Measurements from ENCODE around the gene QPRT. TPM values are rescaled to one million over a fixed set of nuclear protein-coding genes. Genes with fewer than 3 reads are reported as not detected.
"Not testable (repeated sequence)": the region's sequence is repeated elsewhere in the genome, so short reads cannot be mapped to it uniquely, and the experiment has no call there.

Gene QPRT
- total RNA-seq, 2 donors from 2014 or later = 3.2 to 4.3 TPM

DNA sequence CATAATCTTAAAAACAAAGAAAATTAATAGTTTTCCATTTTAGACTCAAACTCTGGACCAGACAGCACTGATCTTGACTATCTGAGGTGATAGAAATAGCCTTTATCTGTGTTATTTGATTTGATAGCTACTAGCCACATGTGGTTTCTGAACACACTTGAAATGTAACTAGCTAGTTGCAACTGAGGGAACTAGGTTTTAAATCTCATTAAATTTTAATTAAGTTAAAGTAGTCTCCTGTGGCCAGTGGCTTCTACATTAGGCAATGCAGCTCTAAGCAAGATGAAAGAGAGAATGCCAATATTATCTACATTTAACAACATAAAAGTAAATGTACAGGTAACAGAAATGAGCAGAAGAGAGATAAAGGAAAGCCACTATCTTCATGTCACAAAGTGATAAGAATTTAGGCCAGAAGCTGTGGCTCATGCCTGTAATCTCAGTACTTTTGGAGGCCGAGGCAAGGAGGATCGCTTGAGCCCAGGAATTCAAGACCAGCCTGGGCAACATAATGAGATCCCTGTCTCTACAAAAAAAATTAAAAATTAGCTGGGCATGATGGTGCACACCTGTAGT is 27.1 kb upstream of the QPRT start:
- no peak overlapping the region for H3K4me3 Mint-ChIP-seq
- H3K27ac Mint-ChIP-seq = no peak overlapping the region
- ATAC-seq (replicated peaks) = no peak
- H3K9me3 Mint-ChIP-seq = no peaks in the 10 kb centered on the region
- no peaks in the 10 kb centered on the region for H3K36me3 Mint-ChIP-seq (ENCODE audit: low read depth)
- H3K27me3 Mint-ChIP-seq = no peaks in the 10 kb centered on the region
- peaks cover 15% of the 10 kb centered on the region for H3K4me1 Mint-ChIP-seq

DNA sequence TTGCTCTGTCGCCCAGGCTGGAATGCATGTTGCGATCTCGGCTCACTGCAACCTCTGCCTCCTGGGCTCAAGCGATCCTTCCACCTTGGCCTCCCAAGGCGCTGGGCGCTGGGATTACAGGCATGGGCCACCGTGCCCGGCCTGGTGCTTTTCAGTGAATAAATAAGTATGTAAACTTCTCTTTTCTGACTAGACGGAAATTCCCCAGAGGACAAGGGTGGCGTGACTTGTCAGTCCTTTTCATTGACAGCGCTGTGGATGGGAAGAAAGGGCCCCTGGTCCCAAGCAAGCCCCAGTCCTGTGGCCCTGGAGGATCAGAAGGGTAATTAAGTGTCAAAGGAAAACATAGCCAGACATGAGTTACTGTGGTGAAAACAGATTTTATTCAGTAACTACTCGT is 25.5 kb upstream of the QPRT start:
- Mint-ChIP-seq H3K4me1 (peaks cover 16% of the 10 kb centered on the region), H3K27me3 (no peaks in the 10 kb centered on the region), H3K27ac (no peak overlapping the region), H3K4me3 (no peak overlapping the region), H3K9me3 (no peaks in the 10 kb centered on the region), H3K36me3 (ENCODE audit: low read depth) (no peaks in the 10 kb centered on the region)
- no peak for ATAC-seq (replicated peaks)

DNA sequence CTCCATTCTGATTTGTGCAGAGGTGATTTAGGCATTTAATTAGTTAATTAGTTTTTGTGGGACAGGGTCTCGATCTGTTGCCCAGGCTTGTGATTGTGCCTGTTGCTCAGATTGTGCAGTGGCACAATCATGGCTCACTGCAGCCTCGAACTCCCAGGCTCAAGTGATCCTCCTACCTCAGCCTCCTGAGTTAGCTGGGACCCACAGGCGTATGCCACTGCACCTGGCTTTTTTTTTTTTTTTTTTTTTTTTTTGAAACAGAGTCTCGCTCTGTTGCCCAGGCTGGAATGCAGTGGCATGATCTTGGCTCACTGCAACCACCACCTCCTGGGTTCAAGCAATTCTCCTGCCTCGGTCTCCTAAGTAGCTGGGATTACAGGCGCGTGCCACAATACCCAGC is 25.1 kb upstream of the QPRT start:
- ATAC-seq (replicated peaks); H3K27ac Mint-ChIP-seq; H3K9me3 Mint-ChIP-seq: not testable (repeated sequence)

DNA sequence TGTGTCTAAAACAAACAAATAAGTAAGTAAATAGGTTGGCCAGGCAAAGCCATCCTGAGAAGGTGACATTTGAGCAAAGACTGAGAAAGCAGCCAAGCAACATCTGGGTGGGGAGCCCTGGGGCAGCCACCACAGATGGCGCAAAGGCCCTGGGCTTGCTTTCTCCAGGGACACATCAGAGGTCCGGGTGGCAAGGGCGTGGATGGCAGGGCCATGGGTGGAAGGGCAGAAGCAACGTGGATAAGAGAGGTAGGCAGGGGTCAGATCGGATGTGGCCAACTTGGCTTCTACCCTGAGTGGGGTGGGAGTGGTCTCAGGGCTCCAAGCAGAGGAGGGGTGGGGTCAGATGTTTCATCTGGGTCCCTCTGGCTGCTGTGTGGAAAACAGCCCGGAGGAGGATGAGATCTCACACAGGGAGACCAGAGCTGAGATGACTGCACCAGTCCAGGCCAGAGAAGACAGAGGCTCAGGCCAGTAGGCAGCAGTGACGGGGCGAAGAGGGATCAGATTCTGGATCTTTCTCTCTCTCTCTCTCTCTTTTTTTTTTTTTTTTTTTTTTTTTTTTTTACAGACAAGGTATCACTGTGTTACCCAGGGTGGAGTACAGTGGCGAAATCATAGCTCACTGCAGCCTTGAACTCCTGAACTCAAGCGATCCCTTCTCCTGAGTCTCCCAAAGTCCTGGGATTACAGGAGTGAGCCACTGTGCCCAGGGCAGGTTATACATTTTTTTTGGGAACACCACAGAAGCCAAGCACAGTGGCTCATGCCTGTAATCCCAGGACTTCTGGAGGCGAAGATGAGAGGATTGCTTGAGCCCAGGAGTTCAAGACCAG is 22.1 kb upstream of the QPRT start:
- Mint-ChIP-seq H3K9me3 (no peaks in the 10 kb centered on the region), H3K36me3 (ENCODE audit: low read depth) (no peaks in the 10 kb centered on the region), H3K27me3 (no peaks in the 10 kb centered on the region), H3K4me1 (peaks cover 10% of the 10 kb centered on the region), H3K4me3 (no peak overlapping the region), H3K27ac (no peak overlapping the region)
- ATAC-seq (replicated peaks) = no peak

More for the DNA sequence above, 25.1 kb upstream of the QPRT start:
- not testable (repeated sequence) for H3K4me3 Mint-ChIP-seq; H3K36me3 Mint-ChIP-seq (ENCODE audit: low read depth); H3K27me3 Mint-ChIP-seq
- H3K4me1 Mint-ChIP-seq = peaks cover 16% of the 10 kb centered on the region

DNA sequence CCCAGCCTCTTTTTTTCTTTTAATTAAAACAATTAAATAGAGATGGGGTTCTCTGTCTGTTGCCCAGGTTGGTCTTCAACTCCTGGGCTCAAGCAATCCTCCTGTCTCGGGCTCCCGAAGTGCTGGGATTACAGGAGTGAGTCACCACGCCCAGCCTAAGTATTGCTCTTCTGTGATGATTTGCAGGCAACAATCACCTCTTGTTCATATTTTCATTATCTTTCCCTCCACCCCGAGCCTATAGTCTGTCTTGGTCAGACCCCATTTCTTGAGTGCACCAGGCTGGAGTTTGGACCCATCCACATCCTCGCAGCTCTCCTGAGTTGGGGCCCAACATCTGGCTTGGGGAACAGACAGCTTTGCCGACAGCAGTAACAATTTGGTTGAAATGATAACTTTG is 20.3 kb upstream of the QPRT start:
- ATAC-seq (replicated peaks) = no peak
- H3K9me3 Mint-ChIP-seq = no peaks in the 10 kb centered on the region
- peaks cover 10% of the 10 kb centered on the region for H3K4me1 Mint-ChIP-seq
- H3K4me3 Mint-ChIP-seq = no peak overlapping the region
- no peak overlapping the region for H3K27ac Mint-ChIP-seq
- H3K36me3 Mint-ChIP-seq (ENCODE audit: low read depth) = peaks cover 9% of the 10 kb centered on the region
- H3K27me3 Mint-ChIP-seq = no peaks in the 10 kb centered on the region

DNA sequence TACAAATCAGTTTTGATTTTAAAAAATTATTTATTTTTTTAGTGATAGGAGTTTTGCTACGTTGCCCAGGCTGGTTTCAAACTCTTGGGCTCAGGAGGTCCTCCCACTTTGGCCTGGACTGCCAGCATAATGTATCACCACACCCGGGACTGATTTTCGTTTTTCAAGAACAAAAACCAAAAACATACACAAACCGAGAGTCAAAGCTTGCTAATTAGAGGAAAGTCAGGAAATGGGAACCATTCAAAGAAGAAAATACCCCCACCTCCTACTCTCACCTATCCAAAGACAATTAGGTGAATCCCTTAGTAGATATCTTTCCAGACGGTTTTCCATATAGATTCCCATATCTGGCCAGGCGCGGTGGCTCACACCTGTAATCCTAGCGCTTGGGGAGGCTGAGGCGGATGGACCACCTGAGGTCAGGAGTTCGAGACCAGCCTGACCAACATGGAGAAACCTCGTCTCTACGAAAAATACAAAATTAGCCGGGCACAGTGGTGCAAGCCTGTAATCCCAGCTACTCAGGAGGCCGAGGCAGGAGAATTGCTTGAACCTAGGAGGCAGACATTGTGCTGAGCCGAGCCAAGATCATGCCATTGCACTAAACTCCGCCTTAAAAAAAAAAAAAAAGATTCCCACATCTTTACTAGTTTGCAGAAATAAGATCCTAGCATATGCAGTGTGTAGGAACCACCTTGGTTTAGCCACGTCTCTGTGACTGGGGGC is 16.8 kb upstream of the QPRT start:
- Mint-ChIP-seq H3K9me3 (no peaks in the 10 kb centered on the region), H3K4me3 (peak overlapping the region; percentile 100), H3K36me3 (ENCODE audit: low read depth) (peaks cover 44% of the 10 kb centered on the region), H3K27ac (peak overlapping the region; percentile 98), H3K27me3 (no peaks in the 10 kb centered on the region), H3K4me1 (peaks cover 22% of the 10 kb centered on the region)
- peak; percentile 21 for ATAC-seq (replicated peaks)

DNA sequence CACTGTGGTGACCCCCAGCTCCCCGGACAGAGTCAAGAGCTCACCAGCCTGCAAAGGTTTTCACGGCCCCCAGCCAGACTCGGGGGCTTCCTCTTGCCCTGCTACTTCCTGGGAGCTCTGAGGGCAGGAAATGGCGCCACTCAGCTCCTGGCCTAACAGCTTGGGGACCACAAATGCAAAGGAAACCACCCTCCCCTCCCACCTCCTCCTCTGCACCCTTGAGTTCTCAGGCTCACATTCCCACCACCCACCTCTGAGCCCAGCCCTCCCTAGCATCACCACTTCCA is 16.3 kb upstream of the QPRT start:
- Mint-ChIP-seq H3K4me1 (peaks cover 25% of the 10 kb centered on the region), H3K4me3 (peak overlapping the region; percentile 100), H3K27ac (peak overlapping the region; percentile 98), H3K36me3 (ENCODE audit: low read depth) (peaks cover 49% of the 10 kb centered on the region), H3K9me3 (no peaks in the 10 kb centered on the region), H3K27me3 (no peaks in the 10 kb centered on the region)
- peak; percentile 30 for ATAC-seq (replicated peaks)

DNA sequence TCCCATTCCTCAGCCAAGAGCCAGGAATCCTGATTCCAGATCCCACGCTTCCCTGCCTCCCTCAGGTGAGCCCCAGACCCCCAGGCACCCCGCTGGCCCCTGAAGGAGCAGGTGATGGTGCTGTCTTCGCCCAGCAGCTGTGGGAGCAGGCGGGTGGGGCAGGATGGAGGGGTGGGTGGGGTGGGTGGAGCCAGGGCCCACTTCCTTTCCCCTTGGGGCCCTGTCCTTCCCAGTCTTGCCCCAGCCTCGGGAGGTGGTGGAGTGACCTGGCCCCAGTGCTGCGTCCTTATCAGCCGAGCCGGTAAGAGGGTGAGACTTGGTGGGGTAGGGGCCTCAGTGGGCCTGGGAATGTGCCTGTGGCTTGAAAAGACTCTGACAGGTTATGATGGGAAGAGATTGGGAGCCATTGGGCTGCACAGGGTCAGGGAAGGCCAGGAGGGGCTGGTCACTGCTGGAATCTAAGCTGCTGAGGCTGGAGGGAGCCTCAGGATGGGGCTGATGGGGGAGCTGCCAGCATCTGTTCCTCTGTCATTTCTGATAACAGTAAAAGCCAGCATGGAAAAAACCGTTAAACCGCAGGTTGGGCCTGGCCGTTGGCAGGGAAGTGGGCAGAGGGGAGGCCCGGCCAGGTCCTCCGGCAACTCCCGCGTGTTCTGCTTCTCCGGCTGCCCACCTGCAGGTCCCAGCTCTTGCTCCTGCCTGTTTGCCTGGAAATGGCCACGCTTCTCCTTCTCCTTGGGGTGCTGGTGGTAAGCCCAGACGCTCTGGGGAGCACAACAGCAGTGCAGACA is 15.8 kb upstream of the QPRT start, which contains the start of gene SPN:
Gene SPN (plus strand): TSS at position 232 of the 791 bp plus-strand sequence. CDS start 482 bp downstream, at position 714.
- no peaks in the 10 kb centered on the region for H3K27me3 Mint-ChIP-seq
- ATAC-seq (replicated peaks) = peak; percentile 61
- peak within 1 kb of the TSS; percentile 100 for H3K4me3 Mint-ChIP-seq
- no peaks in the 10 kb centered on the region for H3K9me3 Mint-ChIP-seq
- H3K4me1 Mint-ChIP-seq = peaks cover 28% of the 10 kb centered on the region
- H3K27ac Mint-ChIP-seq = peak within 1 kb of the TSS; percentile 98
- H3K36me3 Mint-ChIP-seq (ENCODE audit: low read depth) = peaks cover 51% of the 10 kb centered on the region

DNA sequence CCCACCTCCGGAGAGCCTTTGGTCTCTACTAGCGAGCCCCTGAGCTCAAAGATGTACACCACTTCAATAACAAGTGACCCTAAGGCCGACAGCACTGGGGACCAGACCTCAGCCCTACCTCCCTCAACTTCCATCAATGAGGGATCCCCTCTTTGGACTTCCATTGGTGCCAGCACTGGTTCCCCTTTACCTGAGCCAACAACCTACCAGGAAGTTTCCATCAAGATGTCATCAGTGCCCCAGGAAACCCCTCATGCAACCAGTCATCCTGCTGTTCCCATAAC is 15.2 kb upstream of the QPRT start:
- ATAC-seq (replicated peaks) = peak; percentile 32
- H3K27me3 Mint-ChIP-seq = no peaks in the 10 kb centered on the region
- H3K27ac Mint-ChIP-seq = peak overlapping the region; percentile 98
- no peaks in the 10 kb centered on the region for H3K9me3 Mint-ChIP-seq
- peaks cover 28% of the 10 kb centered on the region for H3K4me1 Mint-ChIP-seq
- peaks cover 56% of the 10 kb centered on the region for H3K36me3 Mint-ChIP-seq (ENCODE audit: low read depth)
- peak overlapping the region; percentile 100 for H3K4me3 Mint-ChIP-seq

DNA sequence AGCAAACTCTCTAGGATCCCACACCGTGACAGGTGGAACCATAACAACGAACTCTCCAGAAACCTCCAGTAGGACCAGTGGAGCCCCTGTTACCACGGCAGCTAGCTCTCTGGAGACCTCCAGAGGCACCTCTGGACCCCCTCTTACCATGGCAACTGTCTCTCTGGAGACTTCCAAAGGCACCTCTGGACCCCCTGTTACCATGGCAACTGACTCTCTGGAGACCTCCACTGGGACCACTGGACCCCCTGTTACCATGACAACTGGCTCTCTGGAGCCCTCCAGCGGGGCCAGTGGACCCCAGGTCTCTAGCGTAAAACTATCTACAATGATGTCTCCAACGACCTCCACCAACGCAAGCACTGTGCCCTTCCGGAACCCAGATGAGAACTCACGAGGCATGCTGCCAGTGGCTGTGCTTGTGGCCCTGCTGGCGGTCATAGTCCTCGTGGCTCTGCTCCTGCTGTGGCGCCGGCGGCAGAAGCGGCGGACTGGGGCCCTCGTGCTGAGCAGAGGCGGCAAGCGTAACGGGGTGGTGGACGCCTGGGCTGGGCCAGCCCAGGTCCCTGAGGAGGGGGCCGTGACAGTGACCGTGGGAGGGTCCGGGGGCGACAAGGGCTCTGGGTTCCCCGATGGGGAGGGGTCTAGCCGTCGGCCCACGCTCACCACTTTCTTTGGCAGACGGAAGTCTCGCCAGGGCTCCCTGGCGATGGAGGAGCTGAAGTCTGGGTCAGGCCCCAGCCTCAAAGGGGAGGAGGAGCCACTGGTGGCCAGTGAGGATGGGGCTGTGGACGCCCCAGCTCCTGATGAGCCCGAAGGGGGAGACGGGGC is 14.7 kb upstream of the QPRT start:
- Mint-ChIP-seq H3K27me3 (no peaks in the 10 kb centered on the region), H3K27ac (peak overlapping the region; percentile 98), H3K4me3 (peak overlapping the region; percentile 100), H3K4me1 (peaks cover 28% of the 10 kb centered on the region), H3K36me3 (ENCODE audit: low read depth) (peaks cover 59% of the 10 kb centered on the region), H3K9me3 (no peaks in the 10 kb centered on the region)
- peak; percentile 33 for ATAC-seq (replicated peaks)

DNA sequence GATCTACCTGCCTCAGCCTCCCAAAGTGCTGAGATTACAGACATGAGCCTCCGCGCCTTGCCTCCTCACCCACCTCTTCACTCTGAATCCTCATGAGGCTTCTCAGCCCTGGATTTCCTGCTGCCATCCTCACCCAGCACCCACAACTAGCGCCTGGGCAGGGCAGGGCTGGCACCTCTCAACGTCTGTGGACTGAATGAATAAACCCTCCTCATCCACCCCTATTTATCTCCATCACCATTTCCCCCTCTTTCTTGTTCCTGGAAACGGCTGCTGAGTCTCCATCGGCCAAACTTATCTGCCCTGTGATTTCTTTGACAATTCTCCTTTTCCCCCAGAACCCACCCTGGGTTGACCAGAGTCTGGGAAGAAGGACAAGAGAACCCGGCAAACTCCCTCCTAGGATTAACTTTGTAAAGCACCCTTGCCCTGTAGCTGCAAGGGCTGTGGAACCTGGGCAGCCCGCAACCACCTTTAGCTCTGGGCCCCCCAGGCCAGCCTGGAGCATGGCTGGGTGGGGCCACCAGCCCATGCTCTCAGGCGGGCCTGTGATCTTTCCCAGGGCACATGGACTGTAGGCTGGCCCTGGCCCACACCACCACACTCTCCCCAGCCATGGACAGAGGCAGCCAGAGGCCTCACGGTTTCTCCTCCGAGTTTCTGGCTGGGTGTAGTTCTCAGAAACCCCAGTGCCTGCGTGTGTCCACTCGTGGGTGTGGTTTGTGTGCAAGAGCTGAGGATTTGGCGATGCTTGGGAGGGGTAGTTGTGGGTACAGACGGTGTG is 13.5 kb upstream of the QPRT start:
- no peak for ATAC-seq (replicated peaks)

DNA sequence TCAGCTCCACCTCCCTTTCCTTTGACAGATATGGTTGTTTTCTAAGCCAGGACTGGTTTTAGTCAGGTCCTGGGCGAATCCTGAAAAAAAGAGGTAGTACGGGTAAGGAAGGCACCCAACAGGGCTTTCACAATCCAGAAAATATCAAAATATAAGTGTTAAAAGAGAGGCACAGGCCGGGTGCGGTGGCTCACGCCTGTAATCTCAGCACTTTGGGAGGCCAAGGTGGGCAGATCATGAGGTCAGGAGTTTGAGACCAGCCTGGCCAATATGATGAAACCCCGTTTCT is 11.7 kb upstream of the QPRT start:
- H3K4me1 Mint-ChIP-seq = peaks cover 32% of the 10 kb centered on the region
- peak overlapping the region; percentile 100 for H3K4me3 Mint-ChIP-seq
- peak overlapping the region; percentile 98 for H3K27ac Mint-ChIP-seq
- not testable (repeated sequence) for H3K9me3 Mint-ChIP-seq; H3K27me3 Mint-ChIP-seq; ATAC-seq (replicated peaks)
- H3K36me3 Mint-ChIP-seq (ENCODE audit: low read depth) = peaks cover 87% of the 10 kb centered on the region

More for the DNA sequence above, 13.5 kb upstream of the QPRT start:
- H3K9me3 Mint-ChIP-seq = no peaks in the 10 kb centered on the region
- H3K4me1 Mint-ChIP-seq = peaks cover 28% of the 10 kb centered on the region
- H3K27ac Mint-ChIP-seq = peak overlapping the region; percentile 98
- peak overlapping the region; percentile 100 for H3K4me3 Mint-ChIP-seq
- peaks cover 69% of the 10 kb centered on the region for H3K36me3 Mint-ChIP-seq (ENCODE audit: low read depth)
- H3K27me3 Mint-ChIP-seq = no peaks in the 10 kb centered on the region

DNA sequence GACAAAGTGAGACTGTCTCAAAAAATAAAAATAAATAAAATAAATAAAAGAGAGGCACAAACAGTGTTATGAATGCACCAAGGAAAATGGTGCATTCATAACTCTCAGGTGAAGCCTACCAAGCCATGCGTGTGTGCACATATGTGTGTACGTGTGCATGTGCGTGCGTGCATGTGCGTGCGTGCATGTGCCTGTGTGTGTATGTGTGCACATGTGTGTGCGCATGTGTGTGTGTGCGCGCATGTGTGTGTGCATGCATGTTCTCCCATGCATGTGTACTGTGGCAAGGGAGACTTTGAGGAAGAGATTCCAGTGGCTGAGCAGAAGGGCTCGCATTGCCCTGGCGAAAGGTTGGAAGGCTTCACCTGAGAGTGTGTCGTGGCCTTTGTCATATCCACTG is 11.2 kb upstream of the QPRT start:
- Mint-ChIP-seq H3K27me3 (no peaks in the 10 kb centered on the region), H3K27ac (no peak overlapping the region), H3K4me1 (peaks cover 32% of the 10 kb centered on the region), H3K9me3 (no peaks in the 10 kb centered on the region), H3K36me3 (ENCODE audit: low read depth) (peaks cover 90% of the 10 kb centered on the region), H3K4me3 (no peak overlapping the region)
- no peak for ATAC-seq (replicated peaks)

All from activated T-helper 17 cell treated with anti-CD3 and anti-CD28 coated beads, Interleukin-2, amount 50 U/mL, for 72 hours (primary cell).